GM12891 (cell line): ENCODE results near the gene NPHP4.

Experiments
- DNase-seq: peaks from one replicate; pipeline ENCODE4 v3.0.0; 2011; ENCODE audit warnings: low spot score; ENCODE audit not compliant: insufficient read length
- FAIRE-seq: peaks from 2 replicates; lab custom pipeline; 2011; peaks lifted over from hg19 to GRCh38; lab: Jason Lieb, UNC
- PAX5 ChIP-seq: IDR thresholded peaks from 2 replicates; pipeline ENCODE4 v1.6.1; 2011; ENCODE audit warnings: low read length, moderate library complexity, mild to moderate bottlenecking; ENCODE audit not compliant: insufficient read depth, severe bottlenecking
- POLR2A ChIP-seq: IDR thresholded peaks from 2 replicates; pipeline ENCODE4 v1.6.1; 2011; ENCODE audit warnings: low read depth, low read length, control low read depth
- POLR2AphosphoS5 ChIP-seq: IDR thresholded peaks from 2 replicates; pipeline ENCODE4 v1.6.1; 2011; ENCODE audit warnings: low read depth, low read length, control low read depth
- POU2F2 ChIP-seq: IDR thresholded peaks from 2 replicates; pipeline ENCODE4 v1.6.1; 2011; ENCODE audit warnings: low read depth, mild to moderate bottlenecking, control low read depth, low read length, moderate library complexity
- SPI1 ChIP-seq: IDR thresholded peaks from 2 replicates; pipeline ENCODE4 v1.6.1; 2011; ENCODE audit warnings: low read depth, low read length, control low read depth
- TAF1 ChIP-seq: IDR thresholded peaks from 2 replicates; pipeline ENCODE4 v1.6.1; 2011; ENCODE audit warnings: low read depth, low read length, control low read depth

NPHP4 gene

GRCh38 chr1:5836776-5837440 is 155.3 kb downstream of the NPHP4 start:
- TF ChIP-seq SPI1 (no peak), TAF1 (no peak), POU2F2 (no peak), PAX5 (no peak), POLR2AphosphoS5 (no peak), POLR2A (no peak)
- FAIRE-seq = no peak
- no peak for DNase-seq

- TF ChIP-seq POLR2AphosphoS5 = no peak
- TF ChIP-seq POLR2A = no peak
- TF ChIP-seq POU2F2 = no peak
- TF ChIP-seq TAF1 = no peak
- no peak for TF ChIP-seq SPI1
- no peak for TF ChIP-seq PAX5
- no peak for DNase-seq
- no peak for FAIRE-seq
These were observed 157.1 kb downstream of the NPHP4 start for GRCh38 chr1:5835179-5835562.

- no peak for TF ChIP-seq POLR2A
- no peak for TF ChIP-seq POLR2AphosphoS5
- no peak for TF ChIP-seq PAX5
- no peak for TF ChIP-seq POU2F2
- no peak for TF ChIP-seq SPI1
- TF ChIP-seq TAF1 = no peak
- DNase-seq (no peak), FAIRE-seq (no peak)
These were observed 157.6 kb downstream of the NPHP4 start for GRCh38 chr1:5834477-5835178.

- TF ChIP-seq TAF1 (no peak), POLR2A (no peak), POLR2AphosphoS5 (no peak)
- no peak for DNase-seq
- no peak for FAIRE-seq
These were observed 158.3 kb downstream of the NPHP4 start for GRCh38 chr1:5833911-5834310.

GRCh38 chr1:5832916-5833895 is 159.0 kb downstream of the NPHP4 start:
- FAIRE-seq (no peak), DNase-seq (no peak)
- no peak for TF ChIP-seq SPI1
- no peak for TF ChIP-seq PAX5

- TF ChIP-seq PAX5 = no peak
- no peak for TF ChIP-seq SPI1
- no peak for TF ChIP-seq POLR2AphosphoS5
- no peak for TF ChIP-seq POU2F2
- no peak for TF ChIP-seq TAF1
- no peak for TF ChIP-seq POLR2A
- FAIRE-seq (no peak), DNase-seq (no peak)
These were observed 160.5 kb downstream of the NPHP4 start for GRCh38 chr1:5831600-5832335.

- DNase-seq (no peak), FAIRE-seq (no peak)
- TF ChIP-seq PAX5 (no peak), SPI1 (no peak), POLR2A (no peak), POU2F2 (no peak), TAF1 (no peak), POLR2AphosphoS5 (no peak)
These were observed 161.2 kb downstream of the NPHP4 start for GRCh38 chr1:5830771-5831599.

GRCh38 chr1:5829414-5829813 is 162.8 kb downstream of the NPHP4 start:
- FAIRE-seq (no peak), DNase-seq (no peak)
- TF ChIP-seq POLR2A (no peak), PAX5 (no peak), POLR2AphosphoS5 (no peak), SPI1 (no peak), TAF1 (no peak), POU2F2 (no peak)
